Spleen (tissue), 11 donors: Measurements from ENCODE around the gene CRACR2A. TPM values are rescaled to one million over a fixed set of nuclear protein-coding genes. Genes with fewer than 3 reads are reported as not detected.

Experiments used
- DNase-seq: peaks from one replicate; pipeline ENCODE4 v3.0.0-alpha.2; 2020
- H3K27ac ChIP-seq, 8 donors: fragments of 200-600 bp; sonication (generic) in 7 of 8; 1 replicate in 4 of 8; 2 replicates in 4 of 8; pipeline versions ENCODE4 v1.5.0 to v1.8.0; 2016 to 2021; ENCODE audit warnings: inconsistent platforms in 4 of 8, mild to moderate bottlenecking in 4 of 8, moderate library complexity in 1 of 8
- H3K27me3 ChIP-seq, 7 donors: fragments of 200-600 bp; sonication (generic) in 6 of 7; replicated peaks in 1 of 7; 1 replicate in 4 of 7; 2 replicates in 3 of 7; pipeline versions ENCODE4 v1.5.0 to v1.8.0; 2016 to 2021; ENCODE audit warnings: inconsistent platforms in 3 of 7, mild to moderate bottlenecking in 1 of 7
- H3K36me3 ChIP-seq, 6 donors: fragments of 200-600 bp; sonication (generic) in 5 of 6; 1 replicate in 4 of 6; 2 replicates in 2 of 6; pipeline versions ENCODE4 v1.5.0 to v1.8.0; 2016 to 2021; ENCODE audit warnings: inconsistent platforms in 2 of 6
- H3K4me1 ChIP-seq, 6 donors: fragments of 200-600 bp; sonication (generic) in 5 of 6; 1 replicate in 3 of 6; 2 replicates in 3 of 6; pipeline versions ENCODE4 v1.5.0 to v1.8.0; 2016 to 2021; ENCODE audit warnings: inconsistent platforms in 3 of 6
- H3K4me3 ChIP-seq, 8 donors: fragments of 200-600 bp; sonication (generic) in 7 of 8; 1 replicate in 4 of 8; 2 replicates in 4 of 8; pipeline versions ENCODE4 v1.5.0 to v1.8.0; 2016 to 2021; ENCODE audit warnings: inconsistent platforms in 4 of 8, mild to moderate bottlenecking in 4 of 8, moderate library complexity in 2 of 8
- H3K9me3 ChIP-seq, 8 donors: fragments of 200-600 bp; sonication (generic) in 7 of 8; 1 replicate in 4 of 8; 2 replicates in 4 of 8; pipeline versions ENCODE4 v1.5.0 to v1.8.0; 2016 to 2021; ENCODE audit warnings: inconsistent platforms in 4 of 8
- CTCF ChIP-seq, 11 experiments: fragments of 200-600 bp in 7 of 11; fragments of 450-650 bp in 4 of 11; sonication (generic) in 4 of 11; IDR thresholded peaks in 8 of 11; conservative IDR thresholded peaks in 3 of 11; 1 replicate in 7 of 11; 2 replicates in 4 of 11; pipeline versions ENCODE4 v1.4.0 to v1.8.0; 2016 to 2021; ENCODE audit warnings: antibody characterized with exemption in 11 of 11, inconsistent platforms in 4 of 11, mild to moderate bottlenecking in 1 of 11
- POLR2A ChIP-seq, 3 donors: fragments of 450-650 bp; IDR thresholded peaks; one replicate each; pipeline ENCODE4 v1.5.1; 2017; ENCODE audit warnings: antibody characterized with exemption in 3 of 3, mild to moderate bottlenecking in 1 of 3
- POLR2AphosphoS5 ChIP-seq, 3 donors: sonication (generic); formaldehyde crosslinking; IDR thresholded peaks; one replicate each; pipeline ENCODE4 v1.5.1; 2017; ENCODE audit warnings: antibody characterized with exemption in 3 of 3
- WGBS, 5 donors: extraction: QIAGEN DNeasy Blood & Tissue Kit in 3 of 5; methylation state at CpG; one replicate each; pipeline versions ENCODE4 v1.1.5 to v1.1.7; 2013 to 2018; 5-methylcytosine and 5-hydroxymethylcytosine counted together
- intact Hi-C: fragments of 100-400 bp; cut with DNase I; formaldehyde crosslinking; loops from one replicate; pipeline ENCODE4 v1.15.0; 2023; ENCODE audit warnings: low total_unique reads
- polyA plus RNA-seq, 3 donors: library from polyadenylated mRNA; stranded (reverse); fragments of 200-250 nt; gene quantifications; one replicate each; pipeline ENCODE4 v1.2.1, GENCODE V29; 2013
- total RNA-seq, 7 donors: library from RNA; depleted of rRNA in 3 of 7; stranded (reverse); fragments of >200 nt in 3 of 7; fragmentation: NEBNext Ultra II Directional in 4 of 7; extraction: Animal tissue kit (Norgen Biotek cat#: 25700) in 4 of 7; gene quantifications; one replicate each; pipeline versions ENCODE4 v1.1.0 to v1.2.1, GENCODE V29; 2016 to 2021
- donor health status: healthy with polysubstance abuse.
- donor health status: DM: no; HTN: no; CAD: no; lungs with moderate emphysema.
- donor health status: DM: no; HTN: no; CAD: no.
- donor health status: Bipolar disorder and iron deficiency.
- donor health status: healthy.
- donor health status: DM: no; HTN: no; CAD: no.
- donor health status: DM: yes; HTN: yes; CAD: no.

CRACR2A gene
- total and polyA plus RNA-seq, 10 donors: 3.3 to 27.6 (median 21.1) TPM

- Histone ChIP-seq H3K36me3 (peaks cover 0 to 91% (median 24%) of the 10 kb centered on the region in 6 donors), H3K4me3 (no peak overlapping the region), H3K4me1 (no peaks in the 10 kb centered on the region), H3K27ac (no peak overlapping the region), H3K27me3 (no peaks in the 10 kb centered on the region), H3K9me3 (no peaks in the 10 kb centered on the region)
- WGBS, 5 donors: 91 to 100% (median 92%) methylated on average over 2 of the region's 2 CpGs
- intact Hi-C loops: no loop called here
- TF ChIP-seq CTCF (IDR thresholded peaks at IDR 0.05 in 8 of 11, conservative IDR thresholded peaks at IDR 0.05 in 3 of 11) (no peak), POLR2AphosphoS5 (IDR thresholded peaks at IDR 0.05) (no peak), POLR2A (IDR thresholded peaks at IDR 0.05) (no peak)
- no peak for DNase-seq
Measured at GRCh38 chr12:3631759-3632158, 121.2 kb downstream of the CRACR2A start.

- Histone ChIP-seq H3K27me3 (no peaks in the 10 kb centered on the region), H3K4me3 (no peak overlapping the region), H3K27ac (no peak overlapping the region), H3K4me1 (no peaks in the 10 kb centered on the region), H3K36me3 (peaks cover 0 to 91% (median 29%) of the 10 kb centered on the region in 6 donors), H3K9me3 (no peaks in the 10 kb centered on the region)
- intact Hi-C loops: no loop called here
- WGBS, 5 donors: 73 to 84% (median 83%) methylated on average over 7 of the region's 7 CpGs
- no peak for TF ChIP-seq POLR2AphosphoS5 (IDR thresholded peaks at IDR 0.05)
- no peak for TF ChIP-seq CTCF (IDR thresholded peaks at IDR 0.05 in 8 of 11, conservative IDR thresholded peaks at IDR 0.05 in 3 of 11)
- TF ChIP-seq POLR2A (IDR thresholded peaks at IDR 0.05): no peak
- no peak for DNase-seq
Measured at GRCh38 chr12:3631272-3631637, 121.7 kb downstream of the CRACR2A start.

GRCh38 chr12:3630621-3631271 lies 122.2 kb downstream of the CRACR2A start:
- no peak for DNase-seq
- intact Hi-C loops: no loop called here

GRCh38 chr12:3630111-3630510 lies 122.8 kb downstream of the CRACR2A start:
- Histone ChIP-seq H3K9me3 (no peaks in the 10 kb centered on the region), H3K27me3 (no peaks in the 10 kb centered on the region), H3K4me1 (no peaks in the 10 kb centered on the region), H3K36me3 (peaks cover 0 to 98% (median 33%) of the 10 kb centered on the region in 6 donors), H3K4me3 (no peak overlapping the region), H3K27ac (no peak overlapping the region)
- intact Hi-C loops: no loop called here
- TF ChIP-seq POLR2A (IDR thresholded peaks at IDR 0.05) (no peak), POLR2AphosphoS5 (IDR thresholded peaks at IDR 0.05) (no peak), CTCF (IDR thresholded peaks at IDR 0.05 in 8 of 11, conservative IDR thresholded peaks at IDR 0.05 in 3 of 11) (no peak)
- DNase-seq: no peak
- WGBS, 5 donors: 87 to 97% (median 91%) methylated on average over 8 of the region's 8 CpGs

More at GRCh38 chr12:3630621-3631271, 122.2 kb downstream of the CRACR2A start:
- Histone ChIP-seq H3K4me3 (no peak overlapping the region), H3K27ac (no peak overlapping the region), H3K4me1 (no peaks in the 10 kb centered on the region), H3K36me3 (peaks cover 0 to 92% (median 32%) of the 10 kb centered on the region in 6 donors), H3K9me3 (no peaks in the 10 kb centered on the region), H3K27me3 (no peaks in the 10 kb centered on the region)
- no peak for TF ChIP-seq POLR2AphosphoS5 (IDR thresholded peaks at IDR 0.05)
- 74 to 84% (median 81%) methylated on average over 7 to 8 of the region's 8 CpGs for WGBS, 5 donors
